Measurements from ENCODE around the gene SACS. TPM values are rescaled to one million over a fixed set of nuclear protein-coding genes. Genes with fewer than 3 reads are reported as not detected.
A peak's percentile ranks its signal among the peaks of the same experiment; 100 is the strongest.

Gene SACS
- total and polyA plus RNA-seq, 2 of the 8 experiments (the other 6 are each of a cell fraction or from before 2014, with no cell fraction given), result 11.0 to 54.2 TPM

DNA sequence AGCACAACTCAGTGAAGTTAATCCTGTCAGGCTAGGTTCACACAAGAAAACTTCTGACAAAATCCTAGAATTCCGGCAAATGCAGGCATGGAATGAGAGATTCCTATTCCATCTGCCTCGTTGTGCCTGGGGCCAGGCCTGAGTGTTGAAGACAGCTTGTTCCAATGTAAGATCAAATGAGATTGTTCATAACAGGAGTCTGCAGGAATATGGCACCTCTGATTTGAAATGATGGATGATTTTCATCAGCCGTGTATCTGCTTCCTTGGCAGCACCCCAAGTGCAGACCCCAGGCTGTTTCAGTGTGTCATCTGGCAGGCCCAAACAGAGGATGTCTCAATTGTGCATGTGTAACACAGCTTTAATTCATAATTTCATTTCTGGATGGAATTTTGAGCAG is 35.3 kb upstream of the SACS start:
- no peaks in the 10 kb centered on the region for H3K36me3 ChIP-seq (ENCODE audit: control insufficient read depth in 2 of 4, insufficient read depth in 4 of 4, low read length in 3 of 4)
- no peaks in the 10 kb centered on the region for H3K79me1 ChIP-seq (ENCODE audit: low read depth, low read length)
- H2BK15ac ChIP-seq (ENCODE audit: low read length), result peak overlapping the region; percentile 12; the same call in 1 of the 2 replicates
- no peak for FAIRE-seq
- no peak overlapping the region for H2AK5ac ChIP-seq (ENCODE audit: low read depth, low read length)
- H2BK120ac ChIP-seq (replicated peaks; ENCODE audit: low read depth, low read length), result no peak overlapping the region
- POLR2A ChIA-PET (ENCODE audit: partially characterized antibody), result no interaction called here
- H2AFZ ChIP-seq (ENCODE audit: low read length), result no peak overlapping the region
- CTCF ChIA-PET (ENCODE audit: partially characterized antibody), result interaction anchor here (1.3 to 3.0 kb wide), 3 partner anchors 25 to 421 kb away, joined by 3 to 19 read pairs (median 7); partner anchors contain the start of gene MIPEP
- H3K56ac ChIP-seq (replicated peaks; ENCODE audit: insufficient read length, low read depth, low read length), result no peak overlapping the region
- H3K14ac ChIP-seq (ENCODE audit: insufficient read length), result no peak overlapping the region
- no peak overlapping the region for H3K23ac ChIP-seq (ENCODE audit: insufficient read length)
- H3K27ac ChIP-seq (ENCODE audit: low read depth, low read length), result no peak overlapping the region
- peaks cover 2% of the 10 kb centered on the region for H3K23me2 ChIP-seq (ENCODE audit: low read depth, low read length)
- DNase-seq (ENCODE audit: low read depth in 1 of 2, low spot score in 2 of 2), result no peak
- H2BK20ac ChIP-seq (ENCODE audit: low read length), result no peak overlapping the region
- H4K5ac ChIP-seq (ENCODE audit: insufficient read length, low read depth, low read length), result no peak overlapping the region
- no peaks in the 10 kb centered on the region for H3K79me2 ChIP-seq (ENCODE audit: control insufficient read depth in 1 of 2, insufficient read depth in 2 of 2, low read length in 2 of 2)
- H3K18ac ChIP-seq (ENCODE audit: extremely low read depth, low read length), result no peak overlapping the region
- no peaks in the 10 kb centered on the region for H3K9me3 ChIP-seq (ENCODE audit: insufficient read depth in 2 of 2, low read depth in 1 of 2, low read length in 1 of 2)
- no peaks in the 10 kb centered on the region for H4K20me1 ChIP-seq (replicated peaks in 1 of 2; ENCODE audit: control insufficient read depth in 1 of 2, insufficient read depth in 2 of 2, low read length in 2 of 2)
- H3K9ac ChIP-seq (replicated peaks in 1 of 4; ENCODE audit: extremely low read depth in 1 of 4, low read depth in 3 of 4, low read length in 3 of 4), result no peak overlapping the region
- no peak overlapping the region for H4K91ac ChIP-seq (replicated peaks; ENCODE audit: insufficient read length, low read length)
- peaks cover 0 to 10% (median 4%) of the 10 kb centered on the region in 4 experiments; a peak in 4 of 7 replicates for H3K27me3 ChIP-seq (replicated peaks in 1 of 4; ENCODE audit: control insufficient read depth in 3 of 4, extremely low read depth in 1 of 4, insufficient read depth in 3 of 4, low read length in 3 of 4)
- peaks cover 0 to 10% (median 7%) of the 10 kb centered on the region in 4 experiments; a peak in 5 of 7 replicates for H3K4me1 ChIP-seq (replicated peaks in 1 of 4; ENCODE audit: control insufficient read depth in 3 of 4, insufficient read depth in 4 of 4, low read length in 3 of 4)
- no peak overlapping the region for H3K4me3 ChIP-seq (ENCODE audit: extremely low read depth in 1 of 4, insufficient read depth in 2 of 4, low read depth in 3 of 4, low read length in 4 of 4)
- H3K4ac ChIP-seq (replicated peaks; ENCODE audit: insufficient read length, low read depth, low read length), result no peak overlapping the region
- 77% methylated on average over 3 of the region's 3 CpGs; no CpG with 5 or more reads in 1 of the 2 experiments for WGBS, 2 experiments (ENCODE audit: extremely low coverage in 1 of 2, insufficient coverage in 1 of 2, insufficient read length in 1 of 2, insufficient replicate concordance in 2 of 2, low coverage in 1 of 2, low lambda C conversion rate in 2 of 2, missing lambda C conversion rate in 1 of 2)
- H2BK12ac ChIP-seq (ENCODE audit: low read depth, low read length), result no peak overlapping the region
- no peak overlapping the region for H3K4me2 ChIP-seq (ENCODE audit: insufficient read depth in 1 of 2, low read depth in 2 of 2, low read length in 2 of 2)
- H2BK5ac ChIP-seq (ENCODE audit: low read depth, low read length), result no peak overlapping the region
- H4K8ac ChIP-seq (ENCODE audit: extremely low read depth, insufficient read depth, low read length), result no peak overlapping the region
- TF ChIP-seq CHD1 (IDR thresholded peaks at IDR 0.05; ENCODE audit: low read depth, low read length) (no peak), USF2 (IDR thresholded peaks at IDR 0.05; ENCODE audit: low read length) (no peak), EP300 (IDR thresholded peaks at IDR 0.05; ENCODE audit: borderline replicate concordance in 1 of 2, low read depth in 2 of 2, low read length in 2 of 2) (no peak), TAF7 (optimal IDR thresholded peaks at IDR 0.05; ENCODE audit: borderline replicate concordance, low read depth, low read length) (no peak), ZNF274 (IDR thresholded peaks at IDR 0.05; ENCODE audit: borderline replicate concordance, extremely low read depth, low read length) (no peak), RNF2 (IDR thresholded peaks at IDR 0.05; ENCODE audit: borderline replicate concordance, low read depth, low read length, missing control alignments, poor library complexity, severe bottlenecking) (no peak), RXRA (IDR thresholded peaks at IDR 0.05; ENCODE audit: insufficient read depth, low read depth, low read length) (no peak), PHF8 (conservative IDR thresholded peaks at IDR 0.05; ENCODE audit: low read depth, low read length) (no peak), POU5F1 (IDR thresholded peaks at IDR 0.05; ENCODE audit: low read depth, low read length) (no peak), TAF1 (IDR thresholded peaks at IDR 0.05; ENCODE audit: low read depth, low read length) (no peak)

All from H1 (cell line).